ENCODE measurements around the gene COQ9.

DNA sequence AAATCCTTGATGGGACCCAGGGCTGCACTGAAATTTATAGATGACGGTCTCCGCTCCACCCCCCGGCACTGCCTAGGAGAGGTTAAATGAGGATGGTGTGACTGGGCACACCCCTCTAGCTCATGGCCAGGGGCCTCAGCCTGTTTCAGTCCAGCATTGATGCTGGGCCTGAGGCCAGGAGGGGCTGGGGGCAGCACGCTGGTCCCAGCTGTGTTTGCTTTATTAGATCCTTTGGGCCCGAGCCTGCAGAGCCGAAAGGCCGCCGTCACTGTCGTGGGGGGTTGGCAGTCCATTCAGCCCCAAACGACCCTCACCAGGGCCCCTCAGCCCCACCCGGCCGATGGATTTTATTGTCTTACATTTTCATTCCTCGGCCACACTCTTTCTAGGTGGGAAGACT, 49.8 kb downstream of the COQ9 start:
- TF ChIP-seq YY1 (IDR thresholded peaks at IDR 0.05; ENCODE audit: insufficient read depth, insufficient read length) (no peak), ZNF274 (IDR thresholded peaks at IDR 0.05; ENCODE audit: low read depth, low read length) (no peak)

Measured in NT2/D1 (cell line).